ENCODE measurements around the gene WFS1.

The WFS1 gene

GRCh38 chr4:6253961-6254360 is 15.7 kb upstream of the WFS1 start:
- Histone ChIP-seq H2AFZ (ENCODE audit: low read depth, low read length, severe bottlenecking) (no peak overlapping the region), H3K27ac (ENCODE audit: low read depth, low read length) (no peak overlapping the region), H3K9me3 (ENCODE audit: insufficient read depth, low read length) (no peaks in the 10 kb centered on the region), H3K4me3 (ENCODE audit: insufficient read depth, low read length, poor library complexity, severe bottlenecking) (no peak overlapping the region), H3K9me2 (replicated peaks; ENCODE audit: insufficient read depth, low read length) (no peaks in the 10 kb centered on the region), H3K27me3 (ENCODE audit: low read length) (no peaks in the 10 kb centered on the region), H3F3A (ENCODE audit: insufficient read depth) (no peaks in the 10 kb centered on the region), H3K9ac (ENCODE audit: low read length) (no peak overlapping the region), H3K36me3 (ENCODE audit: low read length) (no peaks in the 10 kb centered on the region), H3K79me2 (ENCODE audit: insufficient read depth, low read length) (no peaks in the 10 kb centered on the region), H4K20me1 (ENCODE audit: low read depth, low read length) (no peaks in the 10 kb centered on the region), H3K4me2 (ENCODE audit: low read depth, low read length, poor library complexity, severe bottlenecking) (no peak overlapping the region)
- TF ChIP-seq CTCF (IDR thresholded peaks at IDR 0.05; ENCODE audit: insufficient read depth, low read length, poor library complexity, severe bottlenecking) (no peak), EZH2phosphoT487 (conservative IDR thresholded peaks at IDR 0.05; ENCODE audit: low read length) (no peak)

- Histone ChIP-seq H3K9me2 (replicated peaks; ENCODE audit: insufficient read depth, low read length) (no peaks in the 10 kb centered on the region), H3K9me3 (ENCODE audit: insufficient read depth, low read length) (no peaks in the 10 kb centered on the region), H3K27ac (ENCODE audit: low read depth, low read length) (no peak overlapping the region), H3K9ac (ENCODE audit: low read length) (no peak overlapping the region), H3K4me3 (ENCODE audit: insufficient read depth, low read length, poor library complexity, severe bottlenecking) (no peak overlapping the region), H3K36me3 (ENCODE audit: low read length) (no peaks in the 10 kb centered on the region), H3F3A (ENCODE audit: insufficient read depth) (no peaks in the 10 kb centered on the region), H2AFZ (ENCODE audit: low read depth, low read length, severe bottlenecking) (no peak overlapping the region), H4K20me1 (ENCODE audit: low read depth, low read length) (no peaks in the 10 kb centered on the region), H3K79me2 (ENCODE audit: insufficient read depth, low read length) (no peaks in the 10 kb centered on the region), H3K27me3 (ENCODE audit: low read length) (no peaks in the 10 kb centered on the region), H3K4me2 (ENCODE audit: low read depth, low read length, poor library complexity, severe bottlenecking) (no peak overlapping the region)
- TF ChIP-seq EZH2phosphoT487 (conservative IDR thresholded peaks at IDR 0.05; ENCODE audit: low read length) (no peak), CTCF (IDR thresholded peaks at IDR 0.05; ENCODE audit: insufficient read depth, low read length, poor library complexity, severe bottlenecking) (no peak)
These were observed 13.5 kb upstream of the WFS1 start for GRCh38 chr4:6256141-6256540.

GRCh38 chr4:6257247-6258025 is 12.2 kb upstream of the WFS1 start:
- no peak overlapping the region for H3K9ac ChIP-seq (ENCODE audit: low read length)
- H3K36me3 ChIP-seq (ENCODE audit: low read length), result no peaks in the 10 kb centered on the region
- H3K27ac ChIP-seq (ENCODE audit: low read depth, low read length), result no peak overlapping the region
- H3K4me3 ChIP-seq (ENCODE audit: insufficient read depth, low read length, poor library complexity, severe bottlenecking), result no peak overlapping the region
- no peaks in the 10 kb centered on the region for H3K9me3 ChIP-seq (ENCODE audit: insufficient read depth, low read length)
- no peaks in the 10 kb centered on the region for H4K20me1 ChIP-seq (ENCODE audit: low read depth, low read length)
- no peak overlapping the region for H3K4me2 ChIP-seq (ENCODE audit: low read depth, low read length, poor library complexity, severe bottlenecking)
- no peaks in the 10 kb centered on the region for H3F3A ChIP-seq (ENCODE audit: insufficient read depth)
- TF ChIP-seq CTCF (IDR thresholded peaks at IDR 0.05; ENCODE audit: insufficient read depth, low read length, poor library complexity, severe bottlenecking), result no peak
- no peak for TF ChIP-seq EZH2phosphoT487 (conservative IDR thresholded peaks at IDR 0.05; ENCODE audit: low read length)
- H3K9me2 ChIP-seq (replicated peaks; ENCODE audit: insufficient read depth, low read length), result no peaks in the 10 kb centered on the region
- no peak overlapping the region for H2AFZ ChIP-seq (ENCODE audit: low read depth, low read length, severe bottlenecking)
- H3K27me3 ChIP-seq (ENCODE audit: low read length), result no peaks in the 10 kb centered on the region
- no peaks in the 10 kb centered on the region for H3K79me2 ChIP-seq (ENCODE audit: insufficient read depth, low read length)
